ENCODE results near the gene ALPG.
"Not testable (repeated sequence)": the region's sequence is repeated elsewhere in the genome, so short reads cannot be mapped to it uniquely, and the experiment has no call there.

Gene ALPG

GRCh38 chr2:232442431-232442830 is 35.8 kb downstream of the ALPG start:
- DNase-seq: not testable (repeated sequence)

- not testable (repeated sequence) for DNase-seq
Measured at GRCh38 chr2:232443047-232443446, 36.4 kb downstream of the ALPG start.

GRCh38 chr2:232443669-232444408 is 37.2 kb downstream of the ALPG start:
- DNase-seq: not testable (repeated sequence)

- peak; percentile 76 to 86 (median 84) for DNase-seq
Measured at GRCh38 chr2:232444409-232445148, 37.9 kb downstream of the ALPG start.

- not testable (repeated sequence) for DNase-seq
Measured at GRCh38 chr2:232445149-232445885, 38.7 kb downstream of the ALPG start.

GRCh38 chr2:232446266-232446777 is 39.7 kb downstream of the ALPG start:
- not testable (repeated sequence) for DNase-seq

- DNase-seq: no peak
Measured at GRCh38 chr2:232447091-232447620, 40.5 kb downstream of the ALPG start.

GRCh38 chr2:232447638-232448303 is 41.1 kb downstream of the ALPG start:
- DNase-seq: no peak

- DNase-seq: no peak
Measured at GRCh38 chr2:232448304-232448690, 41.7 kb downstream of the ALPG start.

- DNase-seq: no peak
Measured at GRCh38 chr2:232449964-232450363, 43.3 kb downstream of the ALPG start.

- not testable (repeated sequence) for DNase-seq
Measured at GRCh38 chr2:232451645-232452044, 45.0 kb downstream of the ALPG start.

GRCh38 chr2:232454630-232455029 is 48.0 kb downstream of the ALPG start:
- DNase-seq: no peak

- DNase-seq: no peak
Measured at GRCh38 chr2:232455426-232456255, 49.0 kb downstream of the ALPG start, which contains the start of gene ALPI. Gene ALPI, plus strand, starts transcription at chr2:232456153. Its CDS starts 47 bp downstream, at chr2:232456200.

- DNase-seq: no peak
Measured at GRCh38 chr2:232456296-232457120, 49.9 kb downstream of the ALPG start.

GRCh38 chr2:232457121-232458011 is 50.7 kb downstream of the ALPG start:
- no peak for DNase-seq

- DNase-seq: no peak
Measured at GRCh38 chr2:232458051-232458660, 51.5 kb downstream of the ALPG start.

- no peak for DNase-seq
Measured at GRCh38 chr2:232458661-232459418, 52.2 kb downstream of the ALPG start.

GRCh38 chr2:232459419-232460035 is 52.9 kb downstream of the ALPG start:
- no peak for DNase-seq
